Neural cell (in vitro differentiated cells): ENCODE measurements around the gene GRIA1.

ENCODE experiments used
- CTCF ChIP-seq: fragments of 450-650 bp; IDR thresholded peaks from 2 replicates; pipeline ENCODE4 v1.5.1; 2014; ENCODE audit warnings: antibody characterized with exemption, mild to moderate bottlenecking, moderate library complexity; ENCODE audit not compliant: poor library complexity, severe bottlenecking
- EP300 ChIP-seq: fragments of 450-650 bp; conservative IDR thresholded peaks from 2 replicates; pipeline ENCODE4 v1.6.1; 2014; ENCODE audit warnings: antibody characterized with exemption, mild to moderate bottlenecking, moderate library complexity; ENCODE audit not compliant: poor library complexity, severe bottlenecking
- RAD21 ChIP-seq: fragments of 450-650 bp; conservative IDR thresholded peaks from 2 replicates; pipeline ENCODE4 v1.6.1; 2014; ENCODE audit warnings: antibody characterized with exemption, mild to moderate bottlenecking, moderate library complexity
- SMC3 ChIP-seq: fragments of 450-650 bp; conservative IDR thresholded peaks from 2 replicates; pipeline ENCODE4 v1.6.1; 2014; ENCODE audit warnings: antibody characterized with exemption, mild to moderate bottlenecking, moderate library complexity; ENCODE audit not compliant: poor library complexity

GRCh38 chr5:153551537-153552079, 61.1 kb downstream of the GRIA1 start:
- TF ChIP-seq CTCF (no peak), EP300 (peak; percentile 92), RAD21 (peak; percentile 41), SMC3 (peak; percentile 23)
